Upper lobe of left lung (tissue), 4 donors: ENCODE measurements around the gene MC5R.

ENCODE experiments used
- CTCF ChIP-seq, 6 experiments: fragments of 450-650 bp in 4 of 6; fragments of 200-600 bp in 2 of 6; sonication (generic) in 2 of 6; IDR thresholded peaks; one replicate each; pipeline ENCODE4 v1.5.1; 2016 to 2019; ENCODE audit warnings: antibody characterized with exemption in 6 of 6
- EP300 ChIP-seq, 4 donors: sonication (generic); formaldehyde crosslinking; IDR thresholded peaks; one replicate each; pipeline ENCODE4 v1.5.1; 2017; ENCODE audit warnings: antibody characterized with exemption in 4 of 4, control low read depth in 2 of 4
- POLR2A ChIP-seq, 4 donors: fragments of 450-650 bp; IDR thresholded peaks; one replicate each; pipeline ENCODE4 v1.5.1; 2016 to 2017; ENCODE audit warnings: antibody characterized with exemption in 4 of 4, mild to moderate bottlenecking in 2 of 4

DNA sequence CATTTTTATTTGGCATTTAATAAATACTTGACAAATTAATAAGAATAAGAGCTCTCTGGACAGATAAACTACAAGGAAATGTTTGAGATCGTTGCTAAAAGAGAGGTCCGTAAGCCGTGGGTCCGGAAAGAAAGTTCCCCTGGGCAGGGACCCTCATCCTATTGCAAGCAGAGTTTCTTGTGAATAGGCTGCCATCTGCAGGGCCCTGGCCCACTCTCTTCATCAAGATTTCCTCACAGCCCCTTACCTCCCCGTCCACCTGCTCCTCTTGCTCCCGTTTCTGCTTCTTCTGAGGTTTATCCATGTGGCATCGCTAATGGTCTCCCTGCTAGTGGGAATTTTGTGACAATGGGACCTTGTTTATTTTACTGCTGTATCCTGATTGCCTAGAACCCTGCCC lies 30.1 kb upstream of the MC5R start:
- no peak for TF ChIP-seq CTCF (IDR thresholded peaks at IDR 0.05)
- TF ChIP-seq POLR2A (IDR thresholded peaks at IDR 0.05): no peak
- TF ChIP-seq EP300 (IDR thresholded peaks at IDR 0.05): no peak
